HG02840 (cell line): ENCODE results near the gene XXYLT1.

Source experiments
- ATAC-seq: cut with Tn5 transposase; IDR thresholded peaks from one replicate; pipeline ENCODE4 v1.9.1; 2021; ENCODE audit warnings: mild to moderate bottlenecking, moderate library complexity, moderate number of reproducible peaks; ENCODE audit not compliant: unreplicated experiment, low FRiP score

The XXYLT1 gene

GRCh38 chr3:195209083-195209846 is 61.7 kb downstream of the XXYLT1 start:
- no peak for ATAC-seq

- ATAC-seq, result no peak
These were observed 62.3 kb downstream of the XXYLT1 start for GRCh38 chr3:195208631-195209030.

DNA sequence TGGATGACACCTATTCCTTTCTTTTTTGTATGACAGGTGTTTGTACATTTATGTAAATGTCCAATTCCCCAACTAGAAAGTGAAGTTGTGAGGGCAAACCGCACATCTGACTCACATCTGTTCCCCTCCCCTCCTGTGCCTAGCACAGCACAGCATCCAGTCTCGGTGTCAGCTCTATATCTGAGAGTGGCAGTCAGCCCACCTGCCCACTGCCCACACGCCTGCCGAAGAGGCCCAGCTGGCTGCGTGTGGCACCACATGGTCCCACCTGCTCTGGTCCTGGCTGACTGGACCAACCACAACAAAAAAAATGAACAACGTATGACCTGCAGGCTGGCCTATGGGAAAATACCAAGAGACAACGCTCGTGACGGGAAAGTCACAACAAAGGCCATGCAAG is 62.8 kb downstream of the XXYLT1 start:
- ATAC-seq, result peak; percentile 89

GRCh38 chr3:195207731-195208130 is 63.2 kb downstream of the XXYLT1 start:
- ATAC-seq, result peak; percentile 28

GRCh38 chr3:195207056-195207455 is 63.9 kb downstream of the XXYLT1 start:
- no peak for ATAC-seq

- no peak for ATAC-seq
These were observed 66.4 kb downstream of the XXYLT1 start for GRCh38 chr3:195204360-195205163.

- no peak for ATAC-seq
These were observed 67.4 kb downstream of the XXYLT1 start for GRCh38 chr3:195203606-195204005.

DNA sequence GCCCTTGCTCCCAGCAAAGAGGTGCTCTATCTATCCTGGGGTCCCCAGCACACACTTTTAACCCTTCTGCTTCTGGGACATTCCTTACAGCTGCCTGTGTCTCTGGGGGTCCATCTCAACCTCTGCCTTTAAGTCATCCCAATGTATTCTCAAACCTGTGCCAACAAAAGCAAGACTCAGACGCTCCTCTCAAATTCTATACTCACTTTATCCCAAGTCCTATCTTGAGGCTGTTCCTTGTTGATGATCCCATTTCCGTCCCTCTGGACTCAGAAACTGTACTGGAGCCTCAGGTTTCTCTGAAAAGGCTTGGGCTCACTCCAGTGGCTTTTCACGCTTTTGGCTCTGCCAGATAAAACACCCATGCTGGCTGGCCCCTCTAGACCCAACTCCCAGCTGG is 69.7 kb downstream of the XXYLT1 start:
- no peak for ATAC-seq

DNA sequence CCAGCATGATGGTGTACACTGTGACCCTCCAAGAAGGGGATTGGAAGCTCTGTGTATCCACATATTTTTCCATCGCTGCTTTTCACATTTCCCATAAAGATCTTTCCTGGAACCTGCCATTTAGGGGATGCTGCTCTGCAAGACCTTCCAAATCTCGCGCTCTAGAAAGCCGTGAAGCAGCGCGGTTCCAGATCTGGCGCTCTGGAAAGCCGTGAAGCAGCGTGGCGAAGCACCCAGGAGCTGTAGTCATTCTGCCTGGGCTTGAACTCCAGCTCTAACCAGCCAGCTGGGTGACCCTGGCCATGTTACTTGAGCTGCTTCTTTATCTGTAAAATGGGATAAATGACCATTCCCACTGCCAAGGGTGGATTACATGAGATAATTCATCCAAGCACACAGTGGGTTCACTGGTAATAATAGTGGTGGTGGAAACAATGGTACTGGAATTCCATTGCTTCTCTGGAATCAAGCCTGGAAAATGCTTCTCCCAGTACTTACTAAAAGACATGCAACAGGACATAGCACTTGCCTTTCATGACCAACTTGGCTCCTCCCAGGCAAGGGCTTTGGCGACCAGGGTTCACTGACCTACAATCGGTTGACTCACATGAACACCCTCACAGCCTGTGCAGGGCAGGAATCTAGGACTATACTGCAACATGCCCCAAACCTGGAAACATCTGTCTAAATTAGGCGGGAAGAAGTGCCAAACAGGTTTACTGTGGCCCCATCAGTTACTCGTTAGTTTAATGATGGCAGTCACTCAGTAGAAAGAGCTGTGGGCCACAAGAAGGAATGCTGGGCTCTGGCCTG is 70.7 kb downstream of the XXYLT1 start:
- ATAC-seq, result no peak

GRCh38 chr3:195198426-195199346 is 72.3 kb downstream of the XXYLT1 start:
- no peak for ATAC-seq

DNA sequence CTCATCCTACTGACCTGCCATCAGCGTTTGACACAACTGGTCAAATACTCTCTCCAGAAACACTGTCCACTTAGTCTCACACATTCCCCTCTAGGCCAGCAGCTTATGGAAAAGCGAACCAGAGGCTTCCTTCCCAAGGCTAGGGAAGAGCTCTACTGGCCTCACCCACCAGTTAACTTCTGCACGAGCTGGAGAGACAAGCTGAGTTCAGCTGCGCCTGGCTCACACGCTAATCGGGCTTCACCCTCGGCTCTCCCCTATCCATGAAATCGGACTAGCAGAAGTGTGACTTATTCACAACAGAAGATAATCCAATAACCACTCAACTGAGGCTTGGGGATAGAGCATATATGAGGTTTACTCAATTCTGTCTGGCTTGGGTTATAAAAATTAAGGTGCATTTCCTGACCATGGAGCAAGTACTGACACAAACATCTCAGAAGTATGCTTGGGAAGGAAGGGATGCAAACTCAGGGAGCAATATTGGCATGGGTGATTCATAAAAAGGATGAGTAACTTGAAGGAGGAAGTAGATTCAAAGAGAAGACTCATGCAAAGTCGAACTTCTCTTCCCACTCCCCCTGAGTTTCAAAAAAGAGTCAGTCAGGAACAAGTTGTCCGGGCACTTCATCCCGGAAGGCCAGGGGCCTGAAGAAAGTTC is 73.1 kb downstream of the XXYLT1 start:
- ATAC-seq, result no peak

DNA sequence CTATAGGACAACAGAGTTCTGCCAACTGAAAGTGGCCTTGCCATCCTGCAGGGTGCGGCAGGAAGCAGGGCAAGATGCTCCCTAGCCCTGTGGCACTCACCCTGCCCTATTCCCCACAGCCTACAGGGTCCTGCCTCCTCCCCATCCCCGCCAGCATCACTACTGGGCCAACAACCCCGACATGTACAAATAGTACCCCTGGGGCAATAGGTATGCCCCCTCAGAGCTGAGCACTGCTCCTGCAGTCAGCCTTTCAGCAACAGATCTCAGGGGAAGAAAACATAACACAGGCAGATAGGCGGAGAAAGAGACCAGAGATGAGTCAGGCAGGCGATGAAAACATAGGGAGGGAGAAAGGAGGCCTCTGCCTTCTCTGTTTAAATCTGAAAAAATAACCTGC is 74.7 kb downstream of the XXYLT1 start:
- no peak for ATAC-seq

DNA sequence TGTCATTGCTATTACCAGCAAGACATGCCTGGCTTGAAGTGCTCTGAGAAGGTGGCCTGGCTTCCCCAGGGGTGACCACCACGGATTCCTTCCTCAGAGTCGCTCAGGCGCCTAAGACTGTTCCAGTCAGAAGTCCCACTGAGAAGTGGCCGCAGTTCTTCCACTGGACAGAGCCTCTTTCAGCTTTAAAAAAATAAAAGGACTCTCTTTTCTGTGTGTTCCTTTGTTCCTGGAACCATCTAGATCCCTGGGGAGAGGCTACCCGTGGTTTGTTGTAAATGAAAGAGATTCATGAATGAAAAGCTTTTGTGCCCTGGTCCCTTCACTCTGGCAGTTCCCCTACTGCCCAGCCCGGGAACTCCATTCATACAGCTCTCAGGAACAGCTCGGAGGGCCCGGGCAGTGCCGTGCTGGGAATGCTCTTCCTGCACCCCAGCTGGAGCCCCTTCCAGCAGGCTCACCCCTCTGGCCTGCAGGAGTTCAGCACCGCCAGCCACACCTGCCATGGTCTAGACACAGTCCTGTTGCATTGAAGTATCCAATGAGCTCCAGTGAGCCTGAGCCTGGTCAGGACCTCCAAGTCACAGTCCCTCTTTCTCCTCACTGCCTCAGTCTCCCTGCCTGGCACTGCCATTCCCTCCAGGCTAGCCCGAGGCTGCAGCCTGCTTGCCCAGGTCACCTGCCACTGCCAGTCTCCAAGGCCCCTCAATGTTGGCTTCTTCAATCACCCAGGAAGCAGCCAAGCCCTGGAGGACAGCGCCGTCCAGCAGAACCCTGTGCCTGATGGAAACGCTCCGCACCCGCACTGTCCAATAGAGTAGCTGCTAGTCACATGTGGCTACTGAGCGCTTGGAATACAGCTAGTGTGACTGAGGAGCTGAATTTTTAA is 75.4 kb downstream of the XXYLT1 start:
- ATAC-seq, result no peak

- ATAC-seq, result no peak
These were observed 76.3 kb downstream of the XXYLT1 start for GRCh38 chr3:195194559-195195206.

- ATAC-seq, result no peak
These were observed 79.4 kb downstream of the XXYLT1 start for GRCh38 chr3:195191580-195191979.

- no peak for ATAC-seq
These were observed 81.1 kb downstream of the XXYLT1 start for GRCh38 chr3:195189821-195190220.

- ATAC-seq, result no peak
These were observed 82.5 kb downstream of the XXYLT1 start for GRCh38 chr3:195188426-195188927.
